Stimulated activated CD4-positive, alpha-beta T cell treated with anti-CD3 and anti-CD28 coated beads, TNF-alpha, amount 100 ng/mL, for 48 hours (primary cell): ENCODE results near the gene AP1S3.

Source experiments
- DNase-seq, 3 donors: peaks; one replicate each; pipeline ENCODE4 v3.0.0-alpha.2; 2020; ENCODE audit warnings: low read depth in 3 of 3

Gene AP1S3

DNA sequence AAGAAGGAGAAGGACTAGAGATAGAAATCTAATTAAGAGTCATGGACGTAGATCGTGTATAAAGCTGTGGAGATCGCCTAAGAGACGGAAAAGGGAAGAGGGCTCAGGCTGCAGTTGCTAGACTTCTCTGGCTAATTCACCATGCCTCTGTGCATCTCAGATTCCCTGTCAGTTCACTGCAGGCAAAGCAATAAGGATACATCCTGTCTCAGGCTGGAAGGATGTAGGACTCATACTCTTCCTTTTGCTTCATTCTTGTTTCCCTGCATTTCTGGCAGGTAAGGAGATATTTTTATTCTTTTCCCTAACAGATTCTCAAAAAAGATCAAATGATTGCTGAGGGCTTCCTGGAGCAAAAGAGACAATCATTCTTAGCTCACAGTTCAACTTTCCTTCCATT is 112.5 kb downstream of the AP1S3 start:
- DNase-seq: no peak

DNA sequence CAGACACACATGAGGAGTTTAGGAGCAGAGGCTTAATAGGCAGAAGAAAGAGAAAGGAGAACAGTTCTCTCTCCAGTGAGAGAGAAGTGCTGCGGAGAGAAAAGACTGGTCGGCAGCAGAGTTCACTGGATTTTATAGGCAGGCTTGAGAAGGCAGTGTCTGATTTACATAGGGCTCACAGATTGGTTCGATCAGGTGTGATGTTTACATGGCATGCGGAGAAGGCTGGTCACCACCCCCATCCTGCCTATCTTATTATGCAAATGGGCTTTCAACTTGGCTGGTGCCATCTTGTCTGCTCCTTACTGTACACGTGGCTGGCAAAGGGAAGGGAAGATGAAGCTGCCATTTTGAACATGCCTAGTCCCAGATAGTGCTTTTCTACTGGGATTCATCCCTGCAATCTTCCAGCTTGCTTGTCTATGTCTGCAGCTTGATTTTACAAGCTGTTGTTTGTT is 113.4 kb downstream of the AP1S3 start:
- DNase-seq: no peak

DNA sequence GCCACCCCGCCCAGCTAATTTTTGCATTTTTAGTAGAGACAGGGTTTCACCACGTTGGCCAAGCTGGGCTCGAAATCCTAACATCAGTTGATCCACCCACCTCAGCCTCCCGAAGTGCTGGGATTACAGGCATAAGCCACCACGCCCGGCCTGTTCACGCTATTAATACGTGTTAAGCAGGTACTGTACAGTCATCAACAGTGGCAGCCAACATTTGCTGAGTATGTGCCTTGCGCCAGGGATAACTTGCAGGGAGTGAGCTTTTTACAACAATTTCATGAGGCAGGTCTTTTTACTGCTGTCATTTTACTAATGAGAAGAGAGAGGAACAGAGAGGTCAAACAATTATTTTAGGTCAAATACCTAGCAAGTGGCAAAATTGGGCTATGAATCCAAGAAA is 115.2 kb downstream of the AP1S3 start:
- DNase-seq: no peak

DNA sequence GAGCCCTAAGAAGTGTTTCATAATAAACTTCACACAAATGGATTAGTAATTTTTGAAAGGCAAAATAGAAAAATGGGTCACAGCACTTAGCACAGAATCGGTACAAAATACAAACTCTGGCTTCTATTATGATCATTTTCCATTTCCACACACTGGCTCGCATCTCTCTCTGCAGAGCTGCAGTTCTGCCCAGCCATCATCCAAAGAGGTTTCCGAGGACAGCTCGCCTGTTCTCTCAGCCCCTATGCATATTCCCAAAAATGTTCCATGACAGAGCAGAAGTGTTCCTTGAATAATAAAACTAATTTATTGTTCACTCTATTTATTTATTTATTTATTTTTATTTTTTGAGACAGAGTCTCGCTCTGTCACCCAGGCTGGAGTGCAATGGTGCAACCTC is 115.6 kb downstream of the AP1S3 start:
- DNase-seq: no peak

DNA sequence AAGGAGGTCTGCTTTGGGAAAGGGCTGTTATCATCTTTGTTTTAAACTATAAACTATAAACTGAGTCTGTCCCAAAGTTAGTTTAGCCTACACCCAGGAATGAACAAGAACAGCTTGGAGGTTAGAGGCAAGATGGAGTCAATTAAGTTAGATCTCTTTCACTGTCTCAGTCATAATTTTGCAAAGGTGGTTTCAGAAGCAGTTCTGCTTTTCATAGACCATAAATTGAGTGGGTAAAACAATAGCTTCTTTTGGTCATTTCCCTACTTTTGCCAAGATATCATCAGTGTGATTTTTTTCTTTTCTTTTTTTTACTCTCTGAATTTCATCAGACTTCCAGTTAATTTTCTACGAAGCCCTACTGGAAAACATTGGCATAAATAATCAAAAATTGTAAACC is 117.0 kb downstream of the AP1S3 start:
- DNase-seq: no peak

DNA sequence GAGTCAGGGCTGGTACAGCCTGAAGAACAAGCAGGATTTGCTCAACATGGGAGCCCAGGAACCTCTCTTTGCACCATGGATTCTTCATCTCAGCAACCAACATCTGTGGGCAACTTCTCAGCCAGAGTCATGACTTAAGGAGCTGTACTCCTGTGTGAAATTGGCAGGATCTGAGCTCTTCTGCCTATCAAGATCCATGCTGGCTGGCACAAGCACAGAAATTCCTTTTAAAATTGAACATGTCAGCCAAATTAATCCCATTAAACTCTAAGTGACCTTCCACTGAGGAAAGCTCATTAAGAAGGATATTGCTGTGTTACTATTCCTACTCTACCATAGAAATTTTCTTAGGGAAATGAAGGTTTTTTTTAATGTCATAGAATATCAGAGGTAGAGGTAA is 124.7 kb downstream of the AP1S3 start:
- no peak for DNase-seq

DNA sequence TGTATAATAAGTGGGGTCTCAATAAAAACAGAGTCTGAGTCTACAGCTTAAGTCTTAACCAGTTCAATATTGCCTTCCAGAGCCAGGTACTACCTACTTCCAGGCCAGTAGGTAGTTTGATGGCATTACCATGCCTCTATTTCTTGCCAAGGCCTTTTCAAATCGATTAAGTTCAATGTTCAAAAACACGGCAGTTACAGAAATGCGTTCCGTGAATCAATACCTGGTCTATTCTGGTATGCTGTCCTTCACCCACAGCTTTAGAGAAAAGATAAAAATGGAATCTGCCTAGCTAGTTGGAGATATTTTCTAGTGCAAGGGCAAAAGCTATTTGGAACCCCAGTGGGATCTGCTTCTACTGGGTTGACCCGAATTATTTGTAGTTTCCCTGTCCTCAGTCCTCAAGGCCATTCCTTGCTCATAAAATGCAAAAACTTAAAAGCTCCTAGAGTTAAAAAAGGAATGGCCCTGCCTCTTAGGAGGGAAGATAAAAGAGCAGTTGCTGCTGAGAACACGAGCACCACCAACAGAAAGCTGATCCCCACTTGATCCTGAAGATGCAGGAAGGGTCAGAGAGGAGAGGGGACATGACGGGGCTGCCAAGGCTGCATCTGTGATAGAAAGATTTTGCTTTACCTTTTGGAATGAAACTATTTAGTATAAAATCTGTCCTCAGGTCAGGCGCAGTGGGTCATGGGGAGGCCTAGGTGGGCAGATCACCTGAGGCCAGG is 125.6 kb downstream of the AP1S3 start:
- DNase-seq: no peak
